SK-N-SH treated with all-trans-retinoic acid at 6 μM for 48 hours (cell line): ENCODE measurements around the gene TMIGD3.

ENCODE experiments used
- ARNTL ChIP-seq: fragments of 450-650 bp; formaldehyde crosslinking; IDR thresholded peaks from 2 replicates; pipeline ENCODE4 v1.5.0; 2020; ENCODE audit warnings: low read depth, mild to moderate bottlenecking, moderate library complexity, borderline replicate concordance
- BACH2 ChIP-seq: fragments of 250-450 bp; sonication (Bioruptor Pico); IDR thresholded peaks from 2 replicates; pipeline ENCODE4 v1.9.0; 2021; ENCODE audit warnings: mild to moderate bottlenecking, borderline replicate concordance
- CREB5 ChIP-seq: fragments of 250-450 bp; sonication (Bioruptor Pico); IDR thresholded peaks from 2 replicates; pipeline ENCODE4 v1.5.1; 2020; ENCODE audit warnings: low read depth, mild to moderate bottlenecking, moderate library complexity
- ESRRG ChIP-seq: fragments of 250-450 bp; sonication (Bioruptor Pico); IDR thresholded peaks from 2 replicates; pipeline ENCODE4 v1.6.1; 2021; ENCODE audit warnings: mild to moderate bottlenecking
- OSR1 ChIP-seq: fragments of 250-450 bp; sonication (Bioruptor Pico); IDR thresholded peaks from 2 replicates; pipeline ENCODE4 v1.8.0; 2022; ENCODE audit warnings: moderate library complexity, mild to moderate bottlenecking, inconsistent platforms
- PATZ1 ChIP-seq: fragments of 250-450 bp; sonication (Bioruptor Pico); IDR thresholded peaks from 2 replicates; pipeline ENCODE4 v1.8.0; 2020; ENCODE audit warnings: mild to moderate bottlenecking, moderate library complexity, borderline replicate concordance
- RARB ChIP-seq: fragments of 250-450 bp; sonication (Bioruptor Pico); IDR thresholded peaks from 2 replicates; pipeline ENCODE4 v1.8.0; 2021; ENCODE audit warnings: mild to moderate bottlenecking, moderate library complexity
- SNAI2 ChIP-seq: fragments of 250-450 bp; sonication (Bioruptor Pico); IDR thresholded peaks from 2 replicates; pipeline ENCODE4 v1.5.0; 2020; ENCODE audit warnings: mild to moderate bottlenecking, moderate library complexity
- ZFP30 ChIP-seq: fragments of 450-650 bp; formaldehyde crosslinking; IDR thresholded peaks from 2 replicates; pipeline ENCODE4 v1.5.0; 2022; ENCODE audit warnings: mild to moderate bottlenecking, moderate library complexity
- ZNF70 ChIP-seq: fragments of 450-650 bp; formaldehyde crosslinking; IDR thresholded peaks from 2 replicates; pipeline ENCODE4 v1.5.0; 2020; ENCODE audit warnings: mild to moderate bottlenecking, moderate library complexity
- ZNF8 ChIP-seq: fragments of 450-650 bp; formaldehyde crosslinking; IDR thresholded peaks from 2 replicates; pipeline ENCODE4 v1.5.0; 2020; ENCODE audit warnings: mild to moderate bottlenecking, moderate library complexity
- TF ChIP-seq, protein P1 (sequence below): fragments of 250-450 bp; sonication (Bioruptor Pico); IDR thresholded peaks from 2 replicates; pipeline ENCODE4 v1.8.0; 2021; ENCODE audit warnings: low read depth, mild to moderate bottlenecking, moderate library complexity, borderline replicate concordance

GRCh38 chr1:111489604-111490003, 13.8 kb downstream of the TMIGD3 start:
- no peak for TF ChIP-seq SNAI2 (CRISPR knock-in tag)
- no peak for TF ChIP-seq ZNF70 (CRISPR knock-in tag)
- no peak for TF ChIP-seq OSR1 (CRISPR knock-in tag)
- TF ChIP-seq ZFP30 (CRISPR knock-in tag) = no peak
- TF ChIP-seq CREB5 (CRISPR knock-in tag) = no peak
- TF ChIP-seq RARB (CRISPR knock-in tag) = no peak
- TF ChIP-seq PATZ1 = no peak
- TF ChIP-seq, protein P1, sequence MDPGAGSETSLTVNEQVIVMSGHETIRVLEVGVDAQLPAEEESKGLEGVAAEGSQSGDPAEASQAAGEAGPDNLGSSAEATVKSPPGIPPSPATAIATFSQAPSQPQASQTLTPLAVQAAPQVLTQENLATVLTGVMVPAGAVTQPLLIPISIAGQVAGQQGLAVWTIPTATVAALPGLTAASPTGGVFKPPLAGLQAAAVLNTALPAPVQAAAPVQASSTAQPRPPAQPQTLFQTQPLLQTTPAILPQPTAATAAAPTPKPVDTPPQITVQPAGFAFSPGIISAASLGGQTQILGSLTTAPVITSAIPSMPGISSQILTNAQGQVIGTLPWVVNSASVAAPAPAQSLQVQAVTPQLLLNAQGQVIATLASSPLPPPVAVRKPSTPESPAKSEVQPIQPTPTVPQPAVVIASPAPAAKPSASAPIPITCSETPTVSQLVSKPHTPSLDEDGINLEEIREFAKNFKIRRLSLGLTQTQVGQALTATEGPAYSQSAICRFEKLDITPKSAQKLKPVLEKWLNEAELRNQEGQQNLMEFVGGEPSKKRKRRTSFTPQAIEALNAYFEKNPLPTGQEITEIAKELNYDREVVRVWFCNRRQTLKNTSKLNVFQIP (CRISPR knock-in tag) = no peak
- TF ChIP-seq BACH2 (CRISPR knock-in tag) = no peak
- TF ChIP-seq ESRRG (CRISPR knock-in tag) = no peak
- TF ChIP-seq ZNF8 (CRISPR knock-in tag) = no peak
- no peak for TF ChIP-seq ARNTL (CRISPR knock-in tag)
